WTC11 (cell line): ENCODE data around the gene KCNB1. TPM values are rescaled to one million over a fixed set of nuclear protein-coding genes. Genes with fewer than 3 reads are reported as not detected.

Experiments used
- ATAC-seq: fragments of 200-7000 bp; cut with Tn5 transposase; 2 replicates; pipeline ENCODE4 v1.10.0; 2021; ENCODE audit warnings: mild to moderate bottlenecking, moderate library complexity
- CTCF ChIA-PET: fragments of 300-600 bp; sonication (Branson Sonifier 250); formaldehyde crosslinking; loops from one replicate; lab custom pipeline; 2021; ENCODE audit warnings: antibody characterized with exemption; lab: Charles Lee
- POLR2A ChIA-PET: fragments of 350-600 bp; sonication (Branson Sonifier 250); formaldehyde crosslinking; loops from one replicate; lab custom pipeline; 2021; ENCODE audit warnings: antibody characterized with exemption; lab: Charles Lee
- DNase-seq: peaks from one replicate; pipeline ENCODE4 v3.0.0; 2021; ENCODE audit warnings: low spot score
- H3K27ac Mint-ChIP-seq: 2 replicates; pipeline ENCODE4 v1.8.0; 2021; ENCODE audit warnings: mixed read lengths
- H3K27me3 Mint-ChIP-seq: 2 replicates; pipeline ENCODE4 v1.8.0; 2021; ENCODE audit warnings: low read depth, mild to moderate bottlenecking, moderate library complexity, mixed read lengths
- H3K36me3 Mint-ChIP-seq: 2 replicates; pipeline ENCODE4 v1.8.0; 2021; ENCODE audit warnings: mixed read lengths
- H3K4me1 Mint-ChIP-seq: 2 replicates; pipeline ENCODE4 v1.8.0; 2022; ENCODE audit warnings: mixed read lengths
- H3K4me3 Mint-ChIP-seq: 2 replicates; pipeline ENCODE4 v1.8.0; 2021; ENCODE audit warnings: mild to moderate bottlenecking, moderate library complexity, mixed read lengths
- H3K9me3 Mint-ChIP-seq: 2 replicates; pipeline ENCODE4 v1.8.0; 2021; ENCODE audit warnings: mixed read lengths
- CREB1 ChIP-seq: sonication (generic); formaldehyde crosslinking; IDR thresholded peaks from 2 replicates; pipeline ENCODE4 v1.8.0; 2023; ENCODE audit warnings: mild to moderate bottlenecking, missing genetic modification reagents
- ELF4 ChIP-seq: sonication (generic); formaldehyde crosslinking; IDR thresholded peaks from 2 replicates; pipeline ENCODE4 v1.8.1; 2022; ENCODE audit warnings: low read depth, mild to moderate bottlenecking, moderate library complexity, missing genetic modification reagents
- EMX1 ChIP-seq: fragments of 250-450 bp; sonication (Bioruptor Pico); IDR thresholded peaks from 2 replicates; pipeline ENCODE4 v1.8.0; 2021; ENCODE audit warnings: mild to moderate bottlenecking
- FOXP1 ChIP-seq: sonication (generic); formaldehyde crosslinking; IDR thresholded peaks from 2 replicates; pipeline ENCODE4 v1.8.0; 2022; ENCODE audit warnings: missing genetic modification reagents, mild to moderate bottlenecking, moderate library complexity, borderline replicate concordance
- HMGA2 ChIP-seq: fragments of 250-450 bp; sonication (Bioruptor Pico); IDR thresholded peaks from 2 replicates; pipeline ENCODE4 v1.4.0; 2021; ENCODE audit warnings: mild to moderate bottlenecking, moderate library complexity
- IRF2 ChIP-seq: sonication (generic); formaldehyde crosslinking; IDR thresholded peaks from 2 replicates; pipeline ENCODE4 v1.8.0; 2022; ENCODE audit warnings: low read depth, missing genetic modification reagents, borderline replicate concordance
- MAX ChIP-seq: sonication (generic); formaldehyde crosslinking; IDR thresholded peaks from 2 replicates; pipeline ENCODE4 v1.8.0; 2022; ENCODE audit warnings: mild to moderate bottlenecking, missing genetic modification reagents
- RORB ChIP-seq: fragments of 250-450 bp; sonication (Bioruptor Pico); IDR thresholded peaks from 2 replicates; pipeline ENCODE4 v1.9.0; 2021; ENCODE audit warnings: mild to moderate bottlenecking
- ZNF138 ChIP-seq: sonication (generic); formaldehyde crosslinking; conservative IDR thresholded peaks from 2 replicates; pipeline ENCODE4 v1.8.1; 2022; ENCODE audit warnings: mild to moderate bottlenecking, moderate library complexity, missing genetic modification reagents
- ZNF263 ChIP-seq: sonication (generic); formaldehyde crosslinking; IDR thresholded peaks from 2 replicates; pipeline ENCODE4 v1.8.1; 2022; ENCODE audit warnings: low read depth, mild to moderate bottlenecking, moderate library complexity, missing genetic modification reagents
- ZNF281 ChIP-seq: sonication (generic); formaldehyde crosslinking; IDR thresholded peaks from 2 replicates; pipeline ENCODE4 v1.8.0; 2023; ENCODE audit warnings: mild to moderate bottlenecking, missing genetic modification reagents
- ZNF317 ChIP-seq: sonication (generic); formaldehyde crosslinking; IDR thresholded peaks from 2 replicates; pipeline ENCODE4 v1.8.1; 2023; ENCODE audit warnings: low read depth, mild to moderate bottlenecking, moderate library complexity, missing genetic modification reagents, borderline replicate concordance
- total RNA-seq: library from RNA; stranded (reverse); gene quantifications from 3 replicates; pipeline ENCODE4 v1.2.3, GENCODE V29; 2021
- TF ChIP-seq, protein P1 (sequence below): fragments of 200-600 bp; IDR thresholded peaks from 2 replicates; pipeline ENCODE4 v1.8.0; 2022; ENCODE audit warnings: antibody characterized with exemption
- TF ChIP-seq, protein P2 (sequence below): sonication (generic); formaldehyde crosslinking; IDR thresholded peaks from 2 replicates; pipeline ENCODE4 v1.8.0; 2022; ENCODE audit warnings: mild to moderate bottlenecking, missing genetic modification reagents
- TF ChIP-seq, protein P3 (sequence below): sonication (generic); formaldehyde crosslinking; IDR thresholded peaks from 2 replicates; pipeline ENCODE4 v1.8.1; 2023; ENCODE audit warnings: mild to moderate bottlenecking, missing genetic modification reagents, moderate library complexity
- TF ChIP-seq, protein P4 (sequence below): sonication (generic); formaldehyde crosslinking; IDR thresholded peaks from 2 replicates; pipeline ENCODE4 v1.8.1; 2023; ENCODE audit warnings: mild to moderate bottlenecking, missing genetic modification reagents

KCNB1 gene
- total RNA-seq, 1 experiment from 2014 or later: 1.1 TPM

GRCh38 chr20:49384437-49385434 lies 97.7 kb downstream of the KCNB1 start:
- peak; percentile 97 for DNase-seq
- POLR2A ChIA-PET: interaction anchor here (0.5 to 1.4 kb wide), 2 partner anchors 36 to 99 kb away, joined by 3 to 5 read pairs; no protein-coding TSS in a partner anchor
- Mint-ChIP-seq H3K9me3 (no peaks in the 10 kb centered on the region), H3K27me3 (no peaks in the 10 kb centered on the region), H3K4me1 (peaks cover 28% of the 10 kb centered on the region), H3K36me3 (no peaks in the 10 kb centered on the region), H3K27ac (0 out of 2 replicates have a peak overlapping the region, but pooled peaks have one; percentile 1), H3K4me3 (no peak overlapping the region)
- CTCF ChIA-PET: interaction anchor here (0.6 to 6.2 kb wide), 52 partner anchors 8 to 227 kb away, joined by 3 to 121 read pairs (median 5); partner anchors contain the start of gene KCNB1
- TF ChIP-seq EMX1 (CRISPR knock-in tag) (0 out of 2 replicates have a peak, but pooled peaks have one; percentile 40), ELF4 (CRISPR knock-in tag) (no peak), ZNF317 (CRISPR knock-in tag) (no peak)
- TF ChIP-seq, protein P1, sequence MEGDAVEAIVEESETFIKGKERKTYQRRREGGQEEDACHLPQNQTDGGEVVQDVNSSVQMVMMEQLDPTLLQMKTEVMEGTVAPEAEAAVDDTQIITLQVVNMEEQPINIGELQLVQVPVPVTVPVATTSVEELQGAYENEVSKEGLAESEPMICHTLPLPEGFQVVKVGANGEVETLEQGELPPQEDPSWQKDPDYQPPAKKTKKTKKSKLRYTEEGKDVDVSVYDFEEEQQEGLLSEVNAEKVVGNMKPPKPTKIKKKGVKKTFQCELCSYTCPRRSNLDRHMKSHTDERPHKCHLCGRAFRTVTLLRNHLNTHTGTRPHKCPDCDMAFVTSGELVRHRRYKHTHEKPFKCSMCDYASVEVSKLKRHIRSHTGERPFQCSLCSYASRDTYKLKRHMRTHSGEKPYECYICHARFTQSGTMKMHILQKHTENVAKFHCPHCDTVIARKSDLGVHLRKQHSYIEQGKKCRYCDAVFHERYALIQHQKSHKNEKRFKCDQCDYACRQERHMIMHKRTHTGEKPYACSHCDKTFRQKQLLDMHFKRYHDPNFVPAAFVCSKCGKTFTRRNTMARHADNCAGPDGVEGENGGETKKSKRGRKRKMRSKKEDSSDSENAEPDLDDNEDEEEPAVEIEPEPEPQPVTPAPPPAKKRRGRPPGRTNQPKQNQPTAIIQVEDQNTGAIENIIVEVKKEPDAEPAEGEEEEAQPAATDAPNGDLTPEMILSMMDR: peak; percentile 91
- peak; percentile 79 for ATAC-seq

DNA sequence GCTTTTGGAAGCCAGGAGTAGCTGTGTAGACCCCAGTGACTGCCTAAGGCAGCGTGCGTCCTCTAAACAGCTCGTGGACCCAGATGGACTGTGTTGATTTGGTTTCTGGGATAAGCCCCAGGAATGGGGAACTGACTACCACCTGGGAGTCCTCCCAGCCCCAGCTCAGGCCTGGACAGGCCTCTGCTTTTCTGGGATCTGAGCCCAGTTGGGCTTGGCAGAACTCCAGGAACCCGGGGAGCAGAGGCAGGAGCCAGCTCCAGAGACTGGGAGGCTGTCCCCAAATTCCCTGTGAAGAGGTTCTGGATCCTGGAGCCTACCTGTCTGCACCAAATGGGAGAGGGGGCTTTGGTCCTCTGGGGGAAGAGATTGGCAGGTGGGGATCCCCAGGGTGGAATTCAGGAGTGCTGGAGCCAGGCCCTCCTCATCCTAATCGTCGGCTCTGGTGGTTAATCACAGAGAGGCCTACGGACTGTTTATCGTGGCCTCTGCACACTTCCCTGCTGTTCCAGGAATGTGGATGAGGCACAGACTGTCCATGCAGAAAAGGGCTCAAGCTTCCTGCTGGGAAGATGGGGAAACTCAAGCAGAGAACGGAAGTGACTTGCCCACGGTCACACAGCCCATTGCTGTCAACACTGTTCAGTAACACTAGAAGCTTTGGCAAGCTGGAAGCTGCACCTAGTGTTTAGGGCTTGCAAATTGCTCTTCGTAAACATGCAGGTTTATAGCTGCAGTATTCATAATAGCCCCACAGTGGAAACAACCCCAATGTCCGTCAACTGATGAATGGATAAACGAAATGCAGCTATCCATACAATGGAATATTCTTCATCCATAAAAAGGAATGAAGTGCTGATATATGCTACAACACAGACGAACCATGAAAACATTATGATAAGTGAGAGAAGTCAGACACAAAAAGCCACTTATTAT lies 100.6 kb downstream of the KCNB1 start:
- DNase-seq (no peak), ATAC-seq (no peak)
- Mint-ChIP-seq H3K36me3 (no peaks in the 10 kb centered on the region), H3K4me1 (peaks cover 29% of the 10 kb centered on the region), H3K27me3 (no peaks in the 10 kb centered on the region), H3K4me3 (no peak overlapping the region), H3K27ac (no peak overlapping the region), H3K9me3 (no peaks in the 10 kb centered on the region)
- POLR2A ChIA-PET: no interaction called here
- CTCF ChIA-PET: interaction anchor here (0.6 to 6.2 kb wide), 10 partner anchors 18 to 463 kb away, joined by 3 to 121 read pairs (median 4); partner anchors contain the start of gene KCNB1
- TF ChIP-seq RORB (no peak), FOXP1 (no peak), ZNF138 (CRISPR knock-in tag) (no peak), IRF2 (CRISPR knock-in tag) (no peak), ZNF263 (CRISPR knock-in tag) (no peak), CREB1 (CRISPR knock-in tag) (no peak)
- TF ChIP-seq, protein P2, sequence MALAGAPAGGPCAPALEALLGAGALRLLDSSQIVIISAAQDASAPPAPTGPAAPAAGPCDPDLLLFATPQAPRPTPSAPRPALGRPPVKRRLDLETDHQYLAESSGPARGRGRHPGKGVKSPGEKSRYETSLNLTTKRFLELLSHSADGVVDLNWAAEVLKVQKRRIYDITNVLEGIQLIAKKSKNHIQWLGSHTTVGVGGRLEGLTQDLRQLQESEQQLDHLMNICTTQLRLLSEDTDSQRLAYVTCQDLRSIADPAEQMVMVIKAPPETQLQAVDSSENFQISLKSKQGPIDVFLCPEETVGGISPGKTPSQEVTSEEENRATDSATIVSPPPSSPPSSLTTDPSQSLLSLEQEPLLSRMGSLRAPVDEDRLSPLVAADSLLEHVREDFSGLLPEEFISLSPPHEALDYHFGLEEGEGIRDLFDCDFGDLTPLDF (CRISPR knock-in tag): no peak

- Mint-ChIP-seq H3K27me3 (no peaks in the 10 kb centered on the region), H3K4me3 (no peak overlapping the region), H3K27ac (no peak overlapping the region), H3K9me3 (no peaks in the 10 kb centered on the region), H3K36me3 (no peaks in the 10 kb centered on the region), H3K4me1 (peaks cover 26% of the 10 kb centered on the region)
- ChIA-PET POLR2A (no interaction called here), CTCF (interaction anchor here (1.2 to 5.2 kb wide), 7 partner anchors 24 to 228 kb away, joined by 3 to 34 read pairs (median 5); partner anchors contain the start of gene KCNB1)
- ATAC-seq (peak; percentile 78), DNase-seq (peak; percentile 71)
- no peak for TF ChIP-seq ZNF281 (CRISPR knock-in tag)
- no peak for TF ChIP-seq MAX (CRISPR knock-in tag)
- no peak for TF ChIP-seq IRF2 (CRISPR knock-in tag)
- TF ChIP-seq ZNF138 (CRISPR knock-in tag): no peak
- TF ChIP-seq, protein P3, sequence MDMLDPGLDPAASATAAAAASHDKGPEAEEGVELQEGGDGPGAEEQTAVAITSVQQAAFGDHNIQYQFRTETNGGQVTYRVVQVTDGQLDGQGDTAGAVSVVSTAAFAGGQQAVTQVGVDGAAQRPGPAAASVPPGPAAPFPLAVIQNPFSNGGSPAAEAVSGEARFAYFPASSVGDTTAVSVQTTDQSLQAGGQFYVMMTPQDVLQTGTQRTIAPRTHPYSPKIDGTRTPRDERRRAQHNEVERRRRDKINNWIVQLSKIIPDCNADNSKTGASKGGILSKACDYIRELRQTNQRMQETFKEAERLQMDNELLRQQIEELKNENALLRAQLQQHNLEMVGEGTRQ: no peak
- no peak for TF ChIP-seq HMGA2 (CRISPR knock-in tag)
- TF ChIP-seq, protein P4, sequence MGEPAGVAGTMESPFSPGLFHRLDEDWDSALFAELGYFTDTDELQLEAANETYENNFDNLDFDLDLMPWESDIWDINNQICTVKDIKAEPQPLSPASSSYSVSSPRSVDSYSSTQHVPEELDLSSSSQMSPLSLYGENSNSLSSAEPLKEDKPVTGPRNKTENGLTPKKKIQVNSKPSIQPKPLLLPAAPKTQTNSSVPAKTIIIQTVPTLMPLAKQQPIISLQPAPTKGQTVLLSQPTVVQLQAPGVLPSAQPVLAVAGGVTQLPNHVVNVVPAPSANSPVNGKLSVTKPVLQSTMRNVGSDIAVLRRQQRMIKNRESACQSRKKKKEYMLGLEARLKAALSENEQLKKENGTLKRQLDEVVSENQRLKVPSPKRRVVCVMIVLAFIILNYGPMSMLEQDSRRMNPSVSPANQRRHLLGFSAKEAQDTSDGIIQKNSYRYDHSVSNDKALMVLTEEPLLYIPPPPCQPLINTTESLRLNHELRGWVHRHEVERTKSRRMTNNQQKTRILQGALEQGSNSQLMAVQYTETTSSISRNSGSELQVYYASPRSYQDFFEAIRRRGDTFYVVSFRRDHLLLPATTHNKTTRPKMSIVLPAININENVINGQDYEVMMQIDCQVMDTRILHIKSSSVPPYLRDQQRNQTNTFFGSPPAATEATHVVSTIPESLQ: no peak
Measured at GRCh38 chr20:49380337-49380780, 102.1 kb downstream of the KCNB1 start.
